ENCODE results near the gene MAPK11.

The MAPK11 gene

GRCh38 chr22:50238755-50239154 lies 31.4 kb downstream of the MAPK11 start:
- Histone ChIP-seq H3K9me3 (ENCODE audit: control insufficient read depth, insufficient read depth, low read length) (no peaks in the 10 kb centered on the region), H3K36me3 (ENCODE audit: insufficient read depth, low read length) (0 out of 2 replicates have a peak, but pooled peaks cover 4% of the 10 kb centered on the region), H3K9ac (ENCODE audit: low read depth, low read length) (no peak overlapping the region), H3K4me1 (ENCODE audit: insufficient read depth, low read length) (no peaks in the 10 kb centered on the region)

GRCh38 chr22:50236731-50237409 lies 33.3 kb downstream of the MAPK11 start:
- Histone ChIP-seq H3K4me1 (ENCODE audit: insufficient read depth, low read length) (no peaks in the 10 kb centered on the region), H3K9ac (ENCODE audit: low read depth, low read length) (no peak overlapping the region), H3K36me3 (ENCODE audit: insufficient read depth, low read length) (0 out of 2 replicates have a peak, but pooled peaks cover 4% of the 10 kb centered on the region), H3K9me3 (ENCODE audit: control insufficient read depth, insufficient read depth, low read length) (no peaks in the 10 kb centered on the region)

- Histone ChIP-seq H3K36me3 (ENCODE audit: insufficient read depth, low read length) (no peaks in the 10 kb centered on the region), H3K9ac (ENCODE audit: low read depth, low read length) (no peak overlapping the region), H3K4me1 (ENCODE audit: insufficient read depth, low read length) (no peaks in the 10 kb centered on the region), H3K9me3 (ENCODE audit: control insufficient read depth, insufficient read depth, low read length) (no peaks in the 10 kb centered on the region)
Observed at GRCh38 chr22:50233223-50233622, 37.0 kb downstream of the MAPK11 start.

- Histone ChIP-seq H3K36me3 (ENCODE audit: insufficient read depth, low read length) (no peaks in the 10 kb centered on the region), H3K9ac (ENCODE audit: low read depth, low read length) (no peak overlapping the region), H3K9me3 (ENCODE audit: control insufficient read depth, insufficient read depth, low read length) (no peaks in the 10 kb centered on the region), H3K4me1 (ENCODE audit: insufficient read depth, low read length) (no peaks in the 10 kb centered on the region)
Observed at GRCh38 chr22:50232481-50233151, 37.6 kb downstream of the MAPK11 start.

GRCh38 chr22:50229370-50229769 lies 40.8 kb downstream of the MAPK11 start:
- Histone ChIP-seq H3K9me3 (ENCODE audit: control insufficient read depth, insufficient read depth, low read length) (no peaks in the 10 kb centered on the region), H3K4me1 (ENCODE audit: insufficient read depth, low read length) (no peaks in the 10 kb centered on the region), H3K36me3 (ENCODE audit: insufficient read depth, low read length) (no peaks in the 10 kb centered on the region), H3K9ac (ENCODE audit: low read depth, low read length) (no peak overlapping the region)

- Histone ChIP-seq H3K9ac (ENCODE audit: low read depth, low read length) (no peak overlapping the region), H3K36me3 (ENCODE audit: insufficient read depth, low read length) (peaks cover 4% of the 10 kb centered on the region; the same call in 1 of the 2 replicates), H3K4me1 (ENCODE audit: insufficient read depth, low read length) (no peaks in the 10 kb centered on the region), H3K9me3 (ENCODE audit: control insufficient read depth, insufficient read depth, low read length) (no peaks in the 10 kb centered on the region)
Observed at GRCh38 chr22:50228366-50228765, 41.8 kb downstream of the MAPK11 start.

- no peaks in the 10 kb centered on the region for H3K4me1 ChIP-seq (ENCODE audit: insufficient read depth, low read length)
- H3K9me3 ChIP-seq (ENCODE audit: control insufficient read depth, insufficient read depth, low read length): no peaks in the 10 kb centered on the region
- no peak overlapping the region for H3K9ac ChIP-seq (ENCODE audit: low read depth, low read length)
- peaks cover 4% of the 10 kb centered on the region; the same call in 1 of the 2 replicates for H3K36me3 ChIP-seq (ENCODE audit: insufficient read depth, low read length)
Observed at GRCh38 chr22:50227579-50228215, 42.5 kb downstream of the MAPK11 start.

GRCh38 chr22:50226875-50227165 lies 43.4 kb downstream of the MAPK11 start:
- peaks cover 10% of the 10 kb centered on the region for H3K36me3 ChIP-seq (ENCODE audit: insufficient read depth, low read length)
- H3K9ac ChIP-seq (ENCODE audit: low read depth, low read length): no peak overlapping the region
- no peaks in the 10 kb centered on the region for H3K9me3 ChIP-seq (ENCODE audit: control insufficient read depth, insufficient read depth, low read length)
- H3K4me1 ChIP-seq (ENCODE audit: insufficient read depth, low read length): no peaks in the 10 kb centered on the region

GRCh38 chr22:50226063-50226874 lies 43.9 kb downstream of the MAPK11 start:
- peaks cover 10% of the 10 kb centered on the region for H3K36me3 ChIP-seq (ENCODE audit: insufficient read depth, low read length)
- no peaks in the 10 kb centered on the region for H3K9me3 ChIP-seq (ENCODE audit: control insufficient read depth, insufficient read depth, low read length)
- H3K9ac ChIP-seq (ENCODE audit: low read depth, low read length): no peak overlapping the region
- no peaks in the 10 kb centered on the region for H3K4me1 ChIP-seq (ENCODE audit: insufficient read depth, low read length)

GRCh38 chr22:50225200-50225969 lies 44.8 kb downstream of the MAPK11 start:
- no peaks in the 10 kb centered on the region for H3K9me3 ChIP-seq (ENCODE audit: control insufficient read depth, insufficient read depth, low read length)
- H3K9ac ChIP-seq (ENCODE audit: low read depth, low read length): no peak overlapping the region
- no peaks in the 10 kb centered on the region for H3K4me1 ChIP-seq (ENCODE audit: insufficient read depth, low read length)
- peaks cover 11% of the 10 kb centered on the region for H3K36me3 ChIP-seq (ENCODE audit: insufficient read depth, low read length)

- Histone ChIP-seq H3K4me1 (ENCODE audit: insufficient read depth, low read length) (no peaks in the 10 kb centered on the region), H3K9ac (ENCODE audit: low read depth, low read length) (no peak overlapping the region), H3K36me3 (ENCODE audit: insufficient read depth, low read length) (peaks cover 13% of the 10 kb centered on the region), H3K9me3 (ENCODE audit: control insufficient read depth, insufficient read depth, low read length) (no peaks in the 10 kb centered on the region)
Observed at GRCh38 chr22:50224071-50224470, 46.1 kb downstream of the MAPK11 start.

- Histone ChIP-seq H3K9ac (ENCODE audit: low read depth, low read length) (no peak overlapping the region), H3K4me1 (ENCODE audit: insufficient read depth, low read length) (no peaks in the 10 kb centered on the region), H3K9me3 (ENCODE audit: control insufficient read depth, insufficient read depth, low read length) (no peaks in the 10 kb centered on the region), H3K36me3 (ENCODE audit: insufficient read depth, low read length) (peaks cover 13% of the 10 kb centered on the region)
Observed at GRCh38 chr22:50222508-50222907, 47.7 kb downstream of the MAPK11 start.

GRCh38 chr22:50221410-50222300 lies 48.5 kb downstream of the MAPK11 start:
- Histone ChIP-seq H3K9ac (ENCODE audit: low read depth, low read length) (no peak overlapping the region), H3K4me1 (ENCODE audit: insufficient read depth, low read length) (no peaks in the 10 kb centered on the region), H3K36me3 (ENCODE audit: insufficient read depth, low read length) (peaks cover 13% of the 10 kb centered on the region), H3K9me3 (ENCODE audit: control insufficient read depth, insufficient read depth, low read length) (no peaks in the 10 kb centered on the region)

Measured in ES-I3 (cell line).